Activated T-cell treated with anti-CD3 and anti-CD28 coated beads, Interleukin-2, amount 50 U/mL, for 72 hours (primary cell): Measurements from ENCODE around the gene DRG1. TPM values are rescaled to one million over a fixed set of nuclear protein-coding genes. Genes with fewer than 3 reads are reported as not detected.
A peak's percentile ranks its signal among the peaks of the same experiment; 100 is the strongest.
"Not testable (repeated sequence)": the region's sequence is repeated elsewhere in the genome, so short reads cannot be mapped to it uniquely, and the experiment has no call there.

Experiments used
- ATAC-seq, 2 donors: fragments of 150-1000 bp; cut with Tn5 transposase; replicated peaks in 1 of 2; 2 replicates each; pipeline ENCODE4 v1.10.0; 2021; ENCODE audit warnings: moderate library complexity in 2 of 2, mild to moderate bottlenecking in 1 of 2
- DNase-seq, 2 donors: peaks; one replicate each; pipeline ENCODE4 v3.0.0; 2021 to 2022; ENCODE audit warnings: mixed read lengths in 1 of 2
- H3K27ac Mint-ChIP-seq: one replicate; pipeline ENCODE4 v1.8.0; 2022; ENCODE audit warnings: mild to moderate bottlenecking, moderate library complexity, mixed read lengths
- H3K27me3 Mint-ChIP-seq: one replicate; pipeline ENCODE4 v1.8.0; 2022; ENCODE audit warnings: low read depth, mixed read lengths
- H3K36me3 Mint-ChIP-seq, 2 donors: one replicate each; pipeline ENCODE4 v1.8.0; 2022; ENCODE audit warnings: mixed read lengths in 2 of 2, mild to moderate bottlenecking in 1 of 2; ENCODE audit not compliant: insufficient read depth in 2 of 2
- H3K4me1 Mint-ChIP-seq: one replicate; pipeline ENCODE4 v1.8.0; 2022; ENCODE audit warnings: low read depth, mixed read lengths
- H3K4me3 Mint-ChIP-seq, 2 donors: one replicate each; pipeline ENCODE4 v1.8.0; 2022; ENCODE audit warnings: mild to moderate bottlenecking in 2 of 2, mixed read lengths in 2 of 2, moderate library complexity in 2 of 2
- H3K9me3 Mint-ChIP-seq, 2 donors: one replicate each; pipeline ENCODE4 v1.8.0; 2022; ENCODE audit warnings: mixed read lengths in 2 of 2
- total RNA-seq, 2 donors: library from RNA; stranded (reverse); gene quantifications; one replicate each; pipeline ENCODE4 v1.2.3, GENCODE V29; 2022

Gene DRG1
- total RNA-seq, 2 donors from 2014 or later, result 126 to 137 TPM

GRCh38 chr22:31446767-31447166, 47.4 kb downstream of the DRG1 start:
- ATAC-seq, result no peak
- Mint-ChIP-seq H3K9me3 (no peaks in the 10 kb centered on the region), H3K4me1 (peaks cover 13% of the 10 kb centered on the region), H3K36me3 (peaks cover 6 to 27% of the 10 kb centered on the region in 2 donors), H3K27me3 (no peaks in the 10 kb centered on the region), H3K4me3 (no peak overlapping the region), H3K27ac (no peak overlapping the region)
- no peak for DNase-seq

GRCh38 chr22:31447337-31447736, 47.9 kb downstream of the DRG1 start:
- H3K36me3 Mint-ChIP-seq, result peaks cover 6 to 25% of the 10 kb centered on the region in 2 donors
- no peaks in the 10 kb centered on the region for H3K27me3 Mint-ChIP-seq
- no peak for DNase-seq
- peaks cover 19% of the 10 kb centered on the region for H3K4me1 Mint-ChIP-seq
- no peak overlapping the region for H3K4me3 Mint-ChIP-seq
- ATAC-seq, result no peak
- H3K9me3 Mint-ChIP-seq, result no peaks in the 10 kb centered on the region
- H3K27ac Mint-ChIP-seq, result no peak overlapping the region

- Mint-ChIP-seq H3K4me3 (no peak overlapping the region), H3K27me3 (no peaks in the 10 kb centered on the region), H3K4me1 (peaks cover 20% of the 10 kb centered on the region), H3K27ac (peak overlapping the region; percentile 64), H3K36me3 (peaks cover 4 to 21% of the 10 kb centered on the region in 2 donors), H3K9me3 (no peaks in the 10 kb centered on the region)
- ATAC-seq (no peak), DNase-seq (no peak)
Measured at GRCh38 chr22:31448382-31448781, 49.0 kb downstream of the DRG1 start.

DNA sequence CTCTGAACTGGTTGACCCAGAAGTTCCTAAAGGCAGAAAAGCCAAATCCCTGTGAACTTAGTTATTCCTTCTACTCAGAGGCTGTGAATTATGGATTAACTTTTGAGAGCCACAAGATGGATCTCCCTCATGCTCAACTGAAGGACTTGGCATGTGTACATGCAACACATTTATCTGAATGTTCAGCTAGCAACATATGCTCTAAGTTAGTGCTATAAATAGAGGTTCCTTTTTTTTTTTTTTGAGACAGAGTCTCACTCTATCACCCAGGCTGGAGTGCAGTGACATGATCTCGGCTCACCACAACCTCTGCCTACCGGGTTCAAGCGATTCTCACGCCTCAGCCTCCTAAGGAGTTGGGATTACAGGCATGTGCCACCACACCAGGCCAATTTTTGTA, 50.1 kb downstream of the DRG1 start:
- Mint-ChIP-seq H3K27me3 (no peaks in the 10 kb centered on the region), H3K36me3 (peaks cover 4 to 20% of the 10 kb centered on the region in 2 donors), H3K9me3 (no peaks in the 10 kb centered on the region), H3K27ac (peak overlapping the region; percentile 28), H3K4me3 (no peak overlapping the region), H3K4me1 (peaks cover 20% of the 10 kb centered on the region)
- DNase-seq (no peak), ATAC-seq (no peak)

DNA sequence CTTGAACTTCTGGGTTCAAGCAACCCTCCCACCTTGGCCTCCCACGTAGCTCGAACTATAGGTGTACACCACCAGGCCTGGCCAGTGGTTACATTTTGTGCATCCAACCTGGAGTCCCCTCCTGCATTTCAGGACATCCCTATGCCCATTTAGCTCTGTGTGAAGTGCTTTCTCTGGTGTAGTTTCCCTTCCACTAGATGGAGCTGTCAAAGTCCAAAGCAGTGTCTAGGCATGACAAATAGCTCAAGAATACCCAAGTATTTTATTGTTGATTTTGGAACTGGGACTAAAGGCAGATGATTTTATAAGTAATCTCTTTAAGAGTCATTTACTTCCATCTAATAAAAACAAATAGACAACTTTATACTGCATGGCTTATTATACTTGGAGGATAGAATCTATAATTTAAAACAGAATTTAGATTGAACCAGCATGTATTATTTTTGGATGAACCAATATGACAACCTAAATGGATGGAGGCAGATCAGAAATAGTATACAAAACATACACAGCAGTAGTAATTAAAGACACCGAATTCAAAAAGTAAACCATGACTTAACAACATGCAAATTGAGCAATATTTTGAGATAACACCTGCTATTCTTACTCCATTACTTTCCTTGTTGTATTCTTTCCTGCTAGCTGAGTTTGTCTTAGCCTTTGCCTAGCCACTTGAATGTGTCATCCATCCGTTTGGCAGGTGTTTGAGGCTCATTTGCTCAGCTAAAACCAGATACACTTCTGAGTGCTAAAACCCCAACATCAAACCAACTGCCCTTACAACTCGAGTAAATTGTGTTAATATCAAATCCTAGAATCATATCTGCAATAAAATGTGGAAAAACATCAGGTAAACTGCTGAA, 52.5 kb downstream of the DRG1 start:
- ATAC-seq (peak; percentile 58 to 66), DNase-seq (peak in 1 of 2 donors; percentile 8)
- no peak overlapping the region for H3K27ac Mint-ChIP-seq
- H3K9me3 Mint-ChIP-seq, result no peaks in the 10 kb centered on the region
- H3K36me3 Mint-ChIP-seq, result peaks cover 0 to 14% of the 10 kb centered on the region in 2 donors
- no peaks in the 10 kb centered on the region for H3K27me3 Mint-ChIP-seq
- H3K4me3 Mint-ChIP-seq, result no peak overlapping the region
- H3K4me1 Mint-ChIP-seq, result peaks cover 8% of the 10 kb centered on the region

DNA sequence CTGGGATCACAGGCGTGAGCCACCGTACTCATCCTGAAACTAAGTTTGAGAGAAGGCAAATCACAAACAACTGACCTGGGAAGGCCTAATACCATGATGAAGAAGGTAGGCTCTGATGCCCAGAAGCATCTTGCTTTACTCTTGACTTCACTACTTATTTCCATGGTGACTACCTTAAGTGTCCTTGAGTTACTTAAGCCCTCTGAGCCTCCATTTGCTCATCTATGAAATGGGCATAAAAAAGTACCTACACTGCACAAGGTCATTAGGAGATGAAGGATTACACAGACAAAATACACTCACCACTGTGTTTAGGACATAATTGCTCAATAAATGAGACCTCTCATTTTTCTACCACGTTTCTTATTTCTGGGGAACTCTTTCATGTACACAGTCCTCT, 62.3 kb downstream of the DRG1 start:
- ATAC-seq (no peak), DNase-seq (no peak)
- H3K36me3 Mint-ChIP-seq, result peaks cover 6 to 36% of the 10 kb centered on the region in 2 donors
- no peaks in the 10 kb centered on the region for H3K9me3 Mint-ChIP-seq
- no peak overlapping the region for H3K4me3 Mint-ChIP-seq
- H3K27ac Mint-ChIP-seq, result no peak overlapping the region
- no peaks in the 10 kb centered on the region for H3K27me3 Mint-ChIP-seq
- peaks cover 10% of the 10 kb centered on the region for H3K4me1 Mint-ChIP-seq

DNA sequence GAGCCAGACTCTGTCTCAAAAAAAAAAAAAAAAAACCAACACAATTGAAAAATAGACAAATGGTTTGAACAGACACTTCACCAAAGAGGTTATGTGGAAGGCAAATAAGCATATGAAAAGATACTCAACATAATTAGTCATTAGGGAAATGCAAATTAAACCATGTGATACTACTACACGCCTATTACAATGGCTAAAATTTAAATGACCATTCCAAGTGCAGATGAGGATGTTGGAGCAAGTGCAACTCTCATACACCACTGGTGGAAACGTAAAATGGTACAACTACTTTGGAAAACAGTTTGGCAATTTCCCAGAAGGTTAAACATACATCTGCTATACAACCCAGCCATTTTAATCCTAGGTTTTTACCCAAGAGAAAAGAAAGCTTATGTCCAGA, 65.9 kb downstream of the DRG1 start:
- peak overlapping the region; percentile 68 for H3K27ac Mint-ChIP-seq
- peaks cover 11% of the 10 kb centered on the region for H3K4me1 Mint-ChIP-seq
- no peak for ATAC-seq
- H3K27me3 Mint-ChIP-seq, result no peaks in the 10 kb centered on the region
- peaks cover 3 to 34% of the 10 kb centered on the region in 2 donors for H3K36me3 Mint-ChIP-seq
- H3K4me3 Mint-ChIP-seq, result no peak overlapping the region
- DNase-seq, result no peak
- H3K9me3 Mint-ChIP-seq, result no peaks in the 10 kb centered on the region

- no peak for ATAC-seq
- Mint-ChIP-seq H3K27ac (no peak overlapping the region), H3K36me3 (peaks cover 3 to 31% of the 10 kb centered on the region in 2 donors)
Measured at GRCh38 chr22:31474743-31475142, 75.3 kb downstream of the DRG1 start.

DNA sequence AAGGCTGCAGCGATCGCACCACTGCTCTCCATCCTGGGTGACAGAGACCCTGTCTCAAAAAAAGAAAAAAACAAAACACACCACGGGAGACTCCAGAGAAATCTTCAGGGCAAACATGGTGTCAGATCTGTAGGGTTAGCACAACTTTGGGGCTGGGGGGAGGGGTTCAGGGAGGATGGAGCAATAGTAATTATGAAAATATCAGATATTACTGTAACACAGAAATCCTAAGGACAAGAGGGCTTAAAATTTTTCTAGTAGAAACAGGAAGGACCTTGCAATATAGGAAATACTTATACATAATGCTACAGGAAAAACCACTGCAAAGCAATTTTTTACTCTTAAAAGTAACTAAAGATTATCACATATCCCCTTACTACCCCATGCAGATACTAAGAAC, 76.4 kb downstream of the DRG1 start:
- DNase-seq, result no peak
- Mint-ChIP-seq H3K36me3 (peaks cover 5 to 39% of the 10 kb centered on the region in 2 donors), H3K4me3 (no peak overlapping the region), H3K9me3 (no peaks in the 10 kb centered on the region), H3K27ac (no peak overlapping the region), H3K4me1 (peaks cover 22% of the 10 kb centered on the region), H3K27me3 (no peaks in the 10 kb centered on the region)
- no peak for ATAC-seq

More at GRCh38 chr22:31474743-31475142, 75.3 kb downstream of the DRG1 start:
- H3K27me3 Mint-ChIP-seq, result no peaks in the 10 kb centered on the region
- no peak for DNase-seq
- H3K4me1 Mint-ChIP-seq, result peaks cover 22% of the 10 kb centered on the region
- no peak overlapping the region for H3K4me3 Mint-ChIP-seq
- H3K9me3 Mint-ChIP-seq, result no peaks in the 10 kb centered on the region

DNA sequence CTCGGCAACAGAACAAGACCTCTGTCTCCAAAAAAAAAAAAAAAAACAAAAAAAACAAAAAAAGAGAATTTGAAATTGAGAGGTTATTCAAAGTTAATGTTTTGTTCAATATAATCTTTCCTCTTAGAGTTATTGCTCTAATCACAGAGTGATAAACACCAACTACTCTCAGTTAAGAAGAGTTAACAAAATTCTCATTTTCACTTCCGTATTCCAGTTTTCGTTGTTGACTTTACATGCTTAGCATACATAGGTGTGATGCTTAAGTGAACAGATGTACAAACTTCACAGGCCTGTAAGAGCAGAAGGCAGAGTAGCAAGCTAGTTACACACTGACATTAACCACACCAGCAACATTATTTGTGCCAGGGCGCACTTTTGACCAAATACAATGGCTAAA, 77.9 kb downstream of the DRG1 start:
- no peaks in the 10 kb centered on the region for H3K9me3 Mint-ChIP-seq
- DNase-seq, result no peak
- no peak overlapping the region for H3K27ac Mint-ChIP-seq
- H3K36me3 Mint-ChIP-seq, result peaks cover 6 to 46% of the 10 kb centered on the region in 2 donors
- H3K4me1 Mint-ChIP-seq, result peaks cover 35% of the 10 kb centered on the region
- no peak overlapping the region for H3K4me3 Mint-ChIP-seq
- no peak for ATAC-seq
- H3K27me3 Mint-ChIP-seq, result no peaks in the 10 kb centered on the region

DNA sequence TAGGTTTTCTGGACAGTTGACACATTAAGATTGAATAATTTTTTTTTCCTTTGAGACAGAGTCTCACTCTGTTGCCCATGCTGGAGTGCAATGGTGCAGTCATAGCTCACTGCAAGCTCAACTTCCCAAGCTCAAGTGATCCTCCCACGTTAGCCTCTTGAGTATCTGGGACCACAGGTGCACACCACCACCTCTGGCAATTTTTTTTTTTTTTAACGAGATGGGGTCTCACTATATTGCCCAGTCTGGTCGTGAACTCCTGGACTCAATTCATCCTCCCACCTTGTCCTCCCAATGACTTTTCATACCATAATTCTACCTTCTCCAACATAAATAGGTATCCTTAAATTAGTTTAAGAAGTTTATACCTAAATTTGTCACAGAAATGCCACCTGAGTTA, 81.7 kb downstream of the DRG1 start:
- H3K36me3 Mint-ChIP-seq, result peaks cover 6 to 56% of the 10 kb centered on the region in 2 donors
- no peak for DNase-seq

DNA sequence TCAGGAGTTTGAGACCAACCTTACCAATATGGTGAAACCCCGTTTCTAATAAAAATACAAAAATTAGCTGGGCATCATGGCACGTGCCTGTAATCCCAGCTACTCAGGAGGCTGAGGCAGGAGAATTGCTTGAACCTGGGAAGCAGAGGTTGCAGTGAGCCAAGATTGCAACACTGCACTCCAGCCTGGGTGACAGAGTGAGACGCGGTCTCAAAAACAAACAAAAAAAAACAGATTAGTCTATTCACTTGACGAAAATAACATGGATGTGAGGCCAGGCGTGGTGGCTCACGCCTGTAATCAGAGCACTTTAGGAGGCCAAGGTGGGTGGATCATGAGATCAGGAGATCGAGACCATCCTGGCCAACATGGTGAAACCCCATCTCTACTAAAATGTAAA, 83.1 kb downstream of the DRG1 start:
- not testable (repeated sequence) for H3K4me3 Mint-ChIP-seq, DNase-seq, ATAC-seq, H3K9me3 Mint-ChIP-seq, H3K27me3 Mint-ChIP-seq
- Mint-ChIP-seq H3K4me1 (peaks cover 54% of the 10 kb centered on the region), H3K27ac (peak overlapping the region; percentile 68), H3K36me3 (peaks cover 10 to 56% of the 10 kb centered on the region in 2 donors)

More for the DNA sequence above, 81.7 kb downstream of the DRG1 start:
- no peaks in the 10 kb centered on the region for H3K9me3 Mint-ChIP-seq
- H3K27ac Mint-ChIP-seq, result no peak overlapping the region
- H3K4me3 Mint-ChIP-seq, result no peak overlapping the region
- peaks cover 56% of the 10 kb centered on the region for H3K4me1 Mint-ChIP-seq
- H3K27me3 Mint-ChIP-seq, result no peaks in the 10 kb centered on the region
- ATAC-seq, result no peak
